HL-60/S4 treated with phorbol 12-myristate 13-acetate at 8.2 ng/mL for 4 days and 3 days (cell line): ENCODE results near the gene BSDC1.

Source experiments
- in situ Hi-C: fragments of 300-500 bp; cut with MboI; formaldehyde crosslinking; loops from 2 replicates; pipeline ENCODE4 v1.15.0; 2022; ENCODE audit warnings: low sequenced_read_pairs

BSDC1 gene

DNA sequence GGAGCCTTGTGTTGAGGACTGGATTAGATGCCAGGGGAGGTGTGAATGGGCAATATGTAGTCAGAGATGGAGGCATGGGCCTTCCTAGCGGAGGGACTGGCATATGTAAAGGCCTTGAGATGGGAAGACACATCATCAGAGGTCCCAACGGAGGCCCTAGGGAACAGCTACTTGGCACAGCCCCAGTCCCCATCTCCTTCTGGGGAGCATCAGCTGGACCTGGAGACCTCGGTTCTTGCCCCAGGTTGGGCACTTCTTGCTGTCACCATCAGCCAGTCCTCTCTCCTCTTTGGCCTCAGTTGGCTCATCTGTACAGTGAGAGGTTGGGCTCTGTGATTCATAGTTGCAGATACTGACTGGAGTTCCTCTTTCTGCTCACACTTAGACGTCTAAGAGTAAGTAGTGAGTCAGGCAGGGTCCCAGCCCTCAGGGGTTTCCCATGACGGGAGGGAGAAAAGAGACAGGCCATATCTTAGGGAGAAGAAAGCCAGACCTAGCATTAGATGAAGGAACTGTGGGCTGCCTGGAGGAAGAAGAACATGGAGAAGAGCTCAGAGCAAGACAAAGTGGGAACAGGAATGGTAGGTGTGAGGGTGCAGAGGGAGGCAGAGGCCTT is 54.8 kb downstream of the BSDC1 start:
- in situ Hi-C loops, result no loop called here

DNA sequence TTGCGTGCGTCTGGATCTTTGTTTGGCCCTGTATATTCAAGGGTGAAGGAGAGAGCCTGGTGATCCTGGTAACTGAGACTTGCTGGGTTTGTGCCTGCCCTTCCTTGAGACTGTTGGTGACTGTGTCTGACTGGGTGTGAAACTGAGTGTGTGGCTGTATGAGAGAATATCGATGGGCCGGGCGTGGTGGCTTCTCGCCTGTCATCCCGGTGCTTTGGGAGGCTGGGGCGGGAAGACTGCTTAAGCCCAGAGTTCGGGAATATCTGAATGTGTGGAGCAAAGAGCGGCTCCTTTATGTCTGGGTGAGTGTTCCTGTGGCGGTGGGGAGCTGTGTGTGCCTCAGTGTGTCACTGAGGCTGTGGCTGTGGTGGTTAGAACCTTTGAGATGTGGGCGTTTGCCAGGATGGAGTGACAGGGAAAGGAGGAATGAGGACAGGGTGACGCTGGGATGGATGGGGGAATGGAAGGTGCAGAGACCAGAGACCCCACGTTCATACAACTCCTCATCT is 55.5 kb downstream of the BSDC1 start:
- in situ Hi-C loops, result no loop called here

DNA sequence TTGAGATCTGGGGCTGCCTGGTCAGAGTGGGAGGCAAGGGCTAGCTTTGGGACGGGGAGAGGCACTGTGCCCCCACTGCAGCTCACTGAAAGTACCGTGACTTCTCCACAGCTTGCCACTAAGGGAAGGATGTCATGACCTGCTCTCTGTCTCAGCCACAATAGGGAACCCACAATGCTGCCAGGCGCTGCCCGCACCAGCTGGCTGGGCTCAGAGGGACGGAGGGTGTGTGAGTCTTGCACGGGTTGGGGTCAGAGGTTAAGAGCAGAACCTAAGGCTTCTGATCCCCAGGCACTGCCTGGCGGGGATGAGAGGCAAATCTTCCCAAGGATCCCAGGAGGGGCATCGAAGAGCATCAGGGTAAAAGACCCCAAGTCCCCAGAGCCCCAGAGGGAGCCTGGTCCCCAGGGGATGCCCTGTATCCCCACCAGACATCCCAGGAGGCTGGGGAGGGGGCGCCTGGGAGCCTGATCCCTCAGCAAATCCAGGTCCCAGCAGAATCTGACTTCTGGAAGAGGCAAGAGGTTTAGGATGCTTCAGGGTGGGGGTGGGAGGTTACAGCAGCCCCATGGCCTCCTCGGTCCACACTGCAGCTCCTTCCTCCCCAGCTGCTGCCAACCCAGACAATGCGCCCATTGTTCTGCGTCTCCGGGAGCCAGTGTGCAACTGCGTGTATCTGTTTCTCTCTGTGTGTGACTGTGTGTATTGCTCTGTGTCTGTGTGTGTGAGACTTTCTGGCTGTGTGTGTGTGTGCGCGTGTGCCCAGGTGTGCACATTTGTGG is 56.2 kb downstream of the BSDC1 start:
- in situ Hi-C loops, result no loop called here

DNA sequence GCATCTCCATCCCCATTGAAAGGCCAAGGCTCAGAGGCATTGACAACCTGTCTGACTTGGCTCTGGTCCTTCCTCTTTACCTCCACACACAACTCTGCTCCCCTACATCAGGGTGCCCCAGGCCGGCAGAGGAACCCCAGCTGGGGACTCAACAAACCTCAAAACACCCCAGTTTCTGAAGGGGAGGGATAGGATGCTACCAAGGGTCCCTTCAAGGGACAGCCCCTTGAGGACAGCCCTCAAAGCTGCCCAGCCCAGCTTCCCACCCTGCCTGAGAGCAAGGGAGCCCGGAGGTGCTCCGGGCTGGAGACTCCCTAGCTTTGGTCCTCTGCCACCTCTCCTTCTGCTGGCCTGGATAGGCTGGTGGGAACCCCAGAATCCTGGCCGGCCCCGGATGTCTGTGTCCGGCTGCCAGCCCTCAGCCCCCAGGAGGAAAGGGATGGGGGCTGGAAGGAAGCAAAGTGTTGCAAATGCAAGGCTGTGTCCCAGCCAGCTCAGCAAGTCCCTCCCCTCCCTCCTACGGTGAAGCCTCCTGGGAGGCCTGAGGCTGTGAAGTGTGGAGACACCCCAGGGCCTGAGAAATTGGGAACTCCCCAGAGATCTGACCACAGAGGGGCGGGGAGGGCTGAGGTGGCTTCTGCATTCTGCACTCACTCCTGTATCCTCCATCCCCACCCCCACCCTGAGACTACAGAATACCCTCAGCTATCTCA is 57.1 kb downstream of the BSDC1 start:
- in situ Hi-C loops, result no loop called here

DNA sequence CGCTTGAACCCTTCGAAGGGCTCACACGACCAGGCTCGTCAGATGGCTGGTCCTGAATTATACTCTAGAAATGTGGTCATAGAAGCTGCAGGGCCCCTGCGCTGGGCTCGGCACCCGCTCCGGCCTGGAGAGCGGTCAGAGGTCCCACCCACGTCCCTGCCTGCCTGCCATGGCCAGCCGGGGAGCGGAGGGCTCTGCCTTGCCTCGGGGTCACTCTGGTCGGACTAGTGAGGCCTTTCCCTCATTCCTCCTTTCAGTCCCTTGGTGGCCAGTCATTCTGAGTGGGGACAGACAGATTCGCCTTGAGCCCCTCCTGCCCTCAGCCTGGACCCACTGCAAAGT is 57.7 kb downstream of the BSDC1 start:
- in situ Hi-C loops, result no loop called here

DNA sequence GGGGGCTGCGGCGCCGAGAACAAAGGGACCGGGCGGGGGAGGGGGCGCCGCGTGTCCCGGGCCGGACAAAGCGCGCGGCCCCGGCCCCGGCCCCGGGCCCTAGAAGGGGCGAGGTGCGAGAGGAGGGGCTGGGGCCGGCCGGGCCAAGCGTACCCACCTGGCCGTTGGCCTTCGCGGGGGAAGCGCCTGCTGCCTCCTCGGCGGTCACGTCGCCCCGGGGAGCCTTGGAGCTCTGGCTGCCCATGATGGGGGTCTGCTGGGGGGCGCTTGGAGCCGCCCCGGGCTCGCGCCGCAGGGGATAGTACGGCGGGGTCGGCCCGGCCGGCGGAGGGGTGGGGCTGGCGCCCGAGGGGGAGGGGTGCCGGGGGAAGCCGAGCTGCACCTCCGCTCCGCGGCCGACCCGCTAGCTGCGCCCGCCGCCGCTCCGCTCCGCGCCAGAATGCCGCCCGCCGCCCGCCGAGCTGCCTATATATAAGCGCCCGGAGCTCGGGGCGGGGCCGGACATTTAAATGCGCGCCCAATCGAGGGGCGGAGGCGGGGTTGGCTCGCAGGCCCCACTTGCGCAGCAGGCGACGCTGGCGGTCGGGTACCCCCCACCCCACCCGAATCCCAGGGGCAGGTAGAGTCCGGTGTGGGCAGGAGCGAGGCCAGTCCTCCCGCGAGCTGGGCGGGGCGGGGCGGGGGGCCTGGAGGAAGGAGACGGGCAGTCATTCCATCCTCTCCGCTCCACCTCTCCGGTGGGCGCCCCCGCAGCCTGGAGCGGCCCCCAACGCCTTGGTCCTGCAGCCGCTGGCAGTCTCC is 58.3 kb downstream of the BSDC1 start, which contains the start of gene MARCKSL1:
MARCKSL1 (minus strand) TSS at position 444 of the 801 bp plus-strand sequence; CDS start at position 244, 200 bp downstream.
- in situ Hi-C loops, result no loop called here

DNA sequence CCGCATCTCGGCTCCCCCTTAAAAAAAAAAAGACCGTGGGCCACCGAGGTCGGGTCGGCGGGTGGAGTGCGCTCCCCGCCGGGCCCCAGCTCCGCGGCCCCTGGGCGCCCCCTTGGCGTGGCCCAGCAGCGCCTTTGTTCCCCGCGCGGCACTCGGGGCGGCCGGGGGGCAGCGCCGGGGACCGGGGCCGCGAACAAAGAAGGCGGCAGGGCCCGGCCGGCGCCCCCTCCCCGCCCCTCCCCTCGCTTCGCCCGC is 58.8 kb downstream of the BSDC1 start:
- in situ Hi-C loops, result no loop called here

DNA sequence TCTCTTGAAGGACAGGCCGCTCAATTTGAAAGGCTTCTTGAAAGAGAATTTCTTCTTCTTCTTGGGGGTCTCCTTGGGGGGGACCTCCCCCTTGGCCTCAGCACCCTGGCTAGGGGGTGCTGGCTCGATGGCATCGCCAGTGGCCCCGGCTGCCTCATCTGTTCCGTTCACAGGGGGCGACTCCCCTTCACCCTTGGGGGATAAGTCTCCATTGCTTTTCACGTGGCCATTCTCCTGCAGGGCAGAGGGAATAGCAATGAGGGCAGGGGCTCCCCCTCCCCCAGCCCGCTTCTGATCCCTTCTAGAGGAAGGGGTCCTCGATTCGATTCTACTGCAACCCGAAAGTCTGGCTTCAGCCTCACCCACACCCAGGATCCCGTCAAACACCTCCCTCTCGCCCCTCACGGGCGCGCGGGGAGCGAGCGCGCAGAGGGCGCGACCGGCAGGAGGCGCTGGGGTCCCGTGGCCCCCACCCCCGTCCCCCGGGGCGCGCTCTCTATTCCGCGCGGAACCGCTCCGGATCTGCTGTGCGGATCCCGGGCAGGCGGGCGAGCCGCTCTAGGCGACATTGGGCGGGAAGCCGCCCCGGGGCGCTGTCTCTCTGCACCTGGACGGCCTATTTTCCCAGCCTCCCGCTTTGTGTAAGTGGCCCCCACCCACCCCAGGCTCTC is 59.2 kb downstream of the BSDC1 start:
- in situ Hi-C loops, result no loop called here

DNA sequence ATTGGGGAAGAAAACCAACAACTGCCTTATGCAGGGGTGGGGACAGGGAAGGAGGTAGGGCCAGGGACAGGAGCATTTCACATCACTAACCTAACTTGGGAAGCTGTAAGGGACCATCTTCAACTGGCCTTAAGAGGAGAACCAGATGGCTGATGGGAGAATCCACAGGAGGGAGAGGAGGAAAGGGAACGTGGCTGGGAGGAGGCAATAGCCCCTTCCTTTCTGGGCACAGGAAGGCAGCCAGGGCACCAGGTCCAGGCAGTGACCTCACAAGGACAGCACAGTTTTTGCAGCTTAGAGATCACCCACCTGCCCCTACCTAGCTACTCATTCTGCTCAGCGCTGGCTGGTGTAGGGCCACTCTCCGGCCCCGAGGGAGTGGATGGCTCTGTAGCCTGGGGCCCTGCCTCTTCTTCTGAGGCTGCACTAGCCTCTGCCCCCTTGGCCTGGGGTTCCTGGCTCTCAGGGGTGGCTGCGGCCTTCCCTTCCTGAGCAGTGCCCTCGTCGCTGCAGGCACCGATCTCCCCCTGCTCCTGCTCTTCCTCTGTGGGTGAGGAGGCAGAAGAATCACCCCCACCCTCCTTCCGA is 59.9 kb downstream of the BSDC1 start:
- in situ Hi-C loops, result no loop called here

DNA sequence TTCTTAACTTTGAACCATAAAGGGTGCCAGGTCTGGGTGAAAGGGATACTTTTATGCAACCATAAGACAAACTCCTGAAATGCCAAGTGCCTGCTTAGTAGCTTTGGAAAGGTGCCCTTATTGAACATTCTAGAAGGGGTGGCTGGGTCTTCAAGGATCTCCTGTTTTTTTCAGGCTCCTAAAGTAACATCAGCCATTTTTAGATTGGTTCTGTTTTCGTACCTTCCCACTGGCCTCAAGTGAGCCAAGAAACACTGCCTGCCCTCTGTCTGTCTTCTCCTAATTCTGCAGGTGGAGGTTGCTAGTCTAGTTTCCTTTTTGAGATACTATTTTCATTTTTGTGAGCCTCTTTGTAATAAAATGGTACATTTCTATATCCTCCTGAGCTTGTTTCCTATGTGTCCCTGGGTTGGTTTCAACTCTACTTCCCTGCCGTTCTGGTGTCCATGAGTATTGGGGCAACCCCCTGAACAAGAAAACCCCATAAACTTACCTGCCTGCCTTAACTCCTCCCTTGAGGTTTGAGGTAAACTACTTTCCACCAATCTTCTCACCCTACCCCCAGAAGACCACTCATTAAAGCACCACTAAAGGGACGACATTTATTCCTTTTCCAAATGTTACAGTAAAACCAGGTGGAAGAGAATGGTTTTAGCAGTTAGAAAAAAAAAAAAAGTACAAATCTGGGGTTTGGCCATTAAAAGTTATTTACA is 60.8 kb downstream of the BSDC1 start:
- in situ Hi-C loops, result no loop called here

DNA sequence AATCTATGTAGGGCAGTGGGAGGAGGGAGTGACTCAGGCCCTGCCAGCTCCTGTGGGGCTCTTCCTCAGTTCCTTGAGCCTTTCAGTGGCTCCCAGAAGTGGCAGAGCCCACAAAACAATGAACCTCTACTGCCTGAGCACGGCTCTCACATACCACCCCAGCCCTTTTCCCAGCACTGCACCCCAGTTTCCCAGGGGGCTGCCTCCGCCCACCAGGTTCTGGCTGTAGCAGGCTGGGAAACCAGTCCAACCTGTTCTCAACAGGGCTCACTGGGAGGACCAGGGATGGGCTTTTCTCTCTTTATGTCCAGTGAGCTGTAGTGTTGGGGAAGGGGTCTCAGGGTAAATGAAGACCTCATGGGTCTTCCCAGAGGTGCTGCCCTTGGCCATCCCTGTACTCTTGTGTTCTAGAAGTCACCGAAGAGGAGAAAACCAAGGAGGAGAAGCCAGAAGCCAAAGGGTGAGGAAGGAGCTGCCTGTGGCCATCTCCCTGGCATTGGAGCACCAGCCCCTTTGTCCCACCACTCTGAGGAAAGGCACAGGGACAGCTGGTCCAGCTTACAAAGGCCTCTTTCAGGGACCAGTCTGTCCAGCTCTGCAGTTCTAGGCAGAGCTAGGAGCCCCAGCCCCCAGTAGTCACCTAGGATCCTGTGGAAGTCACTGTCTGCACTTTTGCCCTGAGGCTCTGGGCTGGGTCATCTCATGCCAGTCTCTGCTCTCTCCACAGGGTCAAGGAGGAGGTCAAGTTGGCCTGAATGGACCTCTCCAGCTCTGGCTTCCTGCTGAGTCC is 61.8 kb downstream of the BSDC1 start:
- in situ Hi-C loops, result no loop called here

DNA sequence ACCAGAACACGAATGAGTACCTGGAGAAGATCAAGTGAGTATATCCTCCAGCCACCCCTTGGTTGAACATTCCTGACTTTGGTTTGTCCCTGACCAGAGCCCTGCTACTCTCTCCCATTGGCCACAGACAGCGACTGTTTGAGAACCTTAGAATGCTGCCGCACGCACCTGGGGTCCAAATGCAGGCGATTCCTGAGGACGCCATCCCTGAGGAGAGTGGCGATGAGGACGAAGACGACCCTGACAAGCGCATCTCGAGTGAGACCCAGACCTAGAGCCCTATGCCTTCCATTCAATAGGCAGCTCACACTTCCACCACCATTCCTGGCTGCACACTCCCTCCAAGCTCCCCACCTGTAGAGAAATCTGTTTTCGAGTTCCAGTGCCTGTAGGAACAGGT is 62.7 kb downstream of the BSDC1 start:
- in situ Hi-C loops, result no loop called here

DNA sequence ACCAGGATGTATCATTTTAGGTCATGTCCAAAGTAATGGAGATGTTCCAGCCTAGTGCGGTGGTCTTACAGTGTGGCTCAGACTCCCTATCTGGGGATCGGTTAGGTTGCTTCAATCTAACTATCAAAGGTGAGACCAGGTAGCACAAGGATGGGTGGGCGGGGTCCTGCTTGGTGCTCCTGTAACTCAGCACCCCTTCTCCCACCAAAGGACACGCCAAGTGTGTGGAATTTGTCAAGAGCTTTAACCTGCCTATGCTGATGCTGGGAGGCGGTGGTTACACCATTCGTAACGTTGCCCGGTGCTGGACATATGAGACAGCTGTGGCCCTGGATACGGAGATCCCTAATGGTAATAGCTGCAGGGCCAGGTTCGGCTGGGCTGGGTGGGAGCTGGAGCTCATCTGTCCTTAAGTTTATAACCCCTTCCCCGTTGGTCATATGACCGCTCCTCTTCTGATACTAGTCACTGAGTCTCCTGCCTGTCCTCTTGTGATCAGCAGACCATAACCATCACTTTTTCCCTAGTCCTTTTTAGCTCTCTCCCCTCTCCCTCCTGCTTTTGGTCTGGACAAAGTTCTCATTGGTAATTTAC is 63.6 kb downstream of the BSDC1 start:
- in situ Hi-C loops, result no loop called here

DNA sequence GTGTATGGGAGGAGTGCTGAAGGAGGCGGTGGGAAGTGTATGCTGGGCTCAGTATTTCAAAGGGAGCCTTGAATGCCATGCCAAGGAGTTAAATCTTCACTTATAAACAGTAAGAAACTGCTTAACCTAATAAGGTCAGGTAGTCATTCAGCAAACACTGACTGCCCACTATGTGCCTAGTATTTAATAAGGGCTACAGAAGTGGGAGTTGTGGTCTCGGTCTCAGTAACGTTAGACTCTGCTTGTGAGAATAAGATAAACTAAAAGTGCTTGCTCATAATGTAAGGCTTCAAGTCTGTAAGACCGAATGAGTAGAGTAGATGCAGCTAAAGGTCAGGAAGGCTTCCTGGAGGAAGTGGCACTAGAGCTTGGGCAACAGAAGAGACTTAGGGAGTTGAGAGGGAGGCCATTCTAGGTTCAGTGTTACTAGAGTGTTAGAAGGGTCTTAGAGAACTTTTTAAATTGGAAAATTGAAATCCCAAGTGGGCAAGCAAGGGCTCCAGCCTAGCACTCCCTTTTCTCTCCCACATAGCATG is 64.2 kb downstream of the BSDC1 start:
- in situ Hi-C loops, result no loop called here

DNA sequence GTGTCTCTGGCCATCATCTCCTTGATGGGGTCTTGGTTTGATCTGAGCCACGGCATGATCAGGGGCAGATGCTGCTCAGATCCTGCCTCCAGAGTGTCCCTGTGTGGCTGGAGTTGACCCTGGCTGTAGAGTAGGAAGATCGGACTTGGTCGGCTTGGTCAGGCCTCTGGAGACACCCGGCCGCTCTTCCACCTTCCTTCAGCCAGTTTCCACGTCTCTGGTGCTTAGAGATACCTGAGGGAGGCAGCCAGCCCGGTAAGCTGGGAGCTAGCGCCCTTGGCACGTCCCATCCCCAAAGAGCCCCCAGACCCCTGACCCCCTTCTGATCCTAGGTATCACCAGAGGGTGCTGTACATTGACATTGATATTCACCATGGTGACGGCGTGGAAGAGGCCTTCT is 67.0 kb downstream of the BSDC1 start:
- in situ Hi-C loops, result no loop called here

DNA sequence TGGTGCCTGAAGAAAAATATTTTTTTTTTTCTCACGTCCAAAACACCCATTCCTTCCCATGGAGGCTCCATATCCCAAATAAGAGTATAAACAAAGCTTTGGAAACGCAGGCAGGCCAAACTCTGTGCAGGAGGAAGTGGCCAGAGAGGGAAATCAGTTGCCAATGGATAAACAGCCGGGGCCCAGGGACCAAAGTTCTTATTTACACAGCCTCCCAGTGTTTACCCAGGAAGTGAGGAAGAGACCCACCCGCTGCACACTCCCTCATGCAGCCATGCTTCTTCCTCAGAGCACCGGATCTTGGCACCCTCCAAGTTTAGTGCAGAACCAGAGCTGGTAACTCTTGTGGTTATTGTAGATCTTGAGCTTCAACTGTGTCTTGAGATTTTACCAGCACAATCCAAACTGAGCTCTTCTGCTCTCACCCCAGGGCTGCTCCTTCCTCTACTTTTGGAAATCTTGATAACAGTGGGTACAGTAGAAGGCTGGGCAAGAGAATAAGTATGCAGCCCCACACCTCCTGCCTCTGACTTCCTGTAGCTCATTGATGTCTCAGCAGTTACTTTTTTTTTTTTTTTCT is 72.4 kb downstream of the BSDC1 start:
- in situ Hi-C loops, result no loop called here

DNA sequence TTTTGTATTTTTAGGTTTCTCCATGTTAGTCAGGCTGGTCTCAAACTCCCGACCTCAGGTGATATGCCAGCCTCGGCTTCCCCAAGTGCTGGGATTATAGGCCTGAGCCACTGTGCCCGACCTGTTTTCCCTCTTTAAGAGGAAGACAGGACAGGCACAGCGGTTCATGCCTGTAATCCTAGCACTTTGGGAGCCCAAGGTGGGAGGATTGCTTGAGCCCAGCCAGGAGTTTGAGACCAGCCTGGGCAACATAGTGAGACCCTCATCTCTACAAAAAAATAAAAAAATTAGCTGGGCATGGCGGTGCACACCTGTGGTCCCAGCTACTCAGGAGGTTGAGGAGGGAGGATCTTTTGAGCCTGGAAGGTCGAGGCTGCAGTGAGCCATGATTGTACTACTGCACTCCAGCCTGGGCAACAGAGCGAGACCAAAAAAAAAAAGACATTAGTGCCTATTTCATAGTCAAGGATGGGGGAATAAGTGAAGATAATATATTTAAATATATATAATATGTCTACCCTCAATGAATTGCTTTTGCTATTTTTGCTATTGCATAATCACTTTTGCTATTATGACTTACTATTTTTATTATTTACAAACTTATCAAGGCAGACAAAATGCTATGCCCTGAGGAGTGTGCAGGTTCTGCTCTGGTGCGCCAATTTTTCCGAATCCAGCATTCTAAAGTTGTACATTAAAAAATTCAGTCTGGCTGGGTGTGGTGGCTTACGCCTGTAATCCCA is 75.9 kb downstream of the BSDC1 start:
- in situ Hi-C loops, result no loop called here
